ENCODE results near the gene ACAP1. TPM values are rescaled to one million over a fixed set of nuclear protein-coding genes. Genes with fewer than 3 reads are reported as not detected.

ACAP1 gene
- total RNA-seq, 1 experiment from 2014 or later = 8.8 TPM

GRCh38 chr17:7398612-7399011 is 62.3 kb downstream of the ACAP1 start:
- ChIA-PET POLR2A (interaction anchor here (1.3 kb wide), 1 partner anchor 18 kb away, joined by 3 read pairs; no protein-coding TSS in a partner anchor), RAD21 (ENCODE audit: low non-redundant PET in 1 of 2, low total read pairs in 2 of 2, uncharacterized antibody in 2 of 2, unreplicated experiment in 2 of 2) (no interaction called here), CTCF (no interaction called here)
- Histone ChIP-seq H3K9me2 (ENCODE audit: insufficient read depth) (no peaks in the 10 kb centered on the region), H3K27ac (ENCODE audit: low read depth, low read length) (no peak overlapping the region), H3K9me3 (ENCODE audit: control insufficient read depth in 1 of 2, insufficient read depth in 1 of 2, low read depth in 1 of 2, low read length in 2 of 2) (no peaks in the 10 kb centered on the region), H3K27me3 (ENCODE audit: insufficient read depth, low read length) (no peaks in the 10 kb centered on the region), H3K4me3 (replicated peaks in 1 of 2; ENCODE audit: low read depth in 1 of 2, low read length in 2 of 2) (no peak overlapping the region), H3K4me2 (ENCODE audit: low read length) (no peak overlapping the region), H3K9ac (ENCODE audit: low read length) (no peak overlapping the region), H4K20me1 (ENCODE audit: insufficient read depth) (no peaks in the 10 kb centered on the region), H3K36me3 (ENCODE audit: control insufficient read depth in 1 of 2, insufficient read depth in 2 of 2, low read length in 2 of 2) (no peaks in the 10 kb centered on the region), H2AFZ (ENCODE audit: low read depth, low read length, poor library complexity, severe bottlenecking) (no peak overlapping the region), H3K4me1 (ENCODE audit: control insufficient read depth in 1 of 2, insufficient read depth in 2 of 2, low read length in 2 of 2) (peaks cover 29 to 50% of the 10 kb centered on the region in 2 experiments), H3K79me2 (ENCODE audit: insufficient read depth, low read length) (peaks cover 7% of the 10 kb centered on the region)
- no peak for TF ChIP-seq ZNF274 (IDR thresholded peaks at IDR 0.05; ENCODE audit: low read depth, low read length)
- no peak for TF ChIP-seq FOSL1 (IDR thresholded peaks at IDR 0.05; ENCODE audit: low read depth)
- no peak for TF ChIP-seq MAX (IDR thresholded peaks at IDR 0.05)
- TF ChIP-seq CTCF (IDR thresholded peaks at IDR 0.05 in 2 of 3, conservative IDR thresholded peaks at IDR 0.05 in 1 of 3; ENCODE audit: borderline replicate concordance in 1 of 3, insufficient read depth in 1 of 3, low read depth in 2 of 3, low read length in 2 of 3) = no peak
- TF ChIP-seq TCF7L2 (IDR thresholded peaks at IDR 0.05; ENCODE audit: borderline replicate concordance, extremely low read depth, insufficient read depth, insufficient read length) = no peak
- intact Hi-C loops (cut with micrococcal nuclease) = no loop called here
- no peak for ATAC-seq
- DNase-seq (ENCODE audit: low read depth, low spot score) = no peak
- BruUV-seq (replicated peaks) = no TSS peak

Other genes with a start within 250 kb of the ACAP1 start
- 0.32 TPM for gene ASGR2, start 221.7 kb upstream of the ACAP1 start, total RNA-seq (2021; ENCODE audit: unreplicated experiment)
- gene ASGR1, start 157.2 kb upstream of the ACAP1 start, total RNA-seq (2021; ENCODE audit: unreplicated experiment) = 1.2 TPM
- gene DLG4, start 116.7 kb upstream of the ACAP1 start, total RNA-seq (2021; ENCODE audit: unreplicated experiment) = 15.0 TPM
- 554 TPM for gene ACADVL, start 116.6 kb upstream of the ACAP1 start, total RNA-seq (2021; ENCODE audit: unreplicated experiment)
- 69.7 TPM for gene DVL2, start 102.0 kb upstream of the ACAP1 start, total RNA-seq (2021; ENCODE audit: unreplicated experiment)
- 48.5 TPM for gene PHF23, start 97.1 kb upstream of the ACAP1 start, total RNA-seq (2021; ENCODE audit: unreplicated experiment)
- 287 TPM for gene GABARAP, start 94.1 kb upstream of the ACAP1 start, total RNA-seq (2021; ENCODE audit: unreplicated experiment)
- 143 TPM for gene CTDNEP1, start 84.8 kb upstream of the ACAP1 start, total RNA-seq (2021; ENCODE audit: unreplicated experiment)
- gene ELP5, start 84.3 kb upstream of the ACAP1 start, total RNA-seq (2021; ENCODE audit: unreplicated experiment) = 81.7 TPM
- 286 TPM for gene CLDN7, start 74.1 kb upstream of the ACAP1 start, total RNA-seq (2021; ENCODE audit: unreplicated experiment)
- gene SLC2A4, start 54.8 kb upstream of the ACAP1 start, total RNA-seq (2021; ENCODE audit: unreplicated experiment) = 2.5 TPM
- 2.3 TPM for gene YBX2, start 41.9 kb upstream of the ACAP1 start, total RNA-seq (2021; ENCODE audit: unreplicated experiment)
- 1,139 TPM for gene EIF5A, start 28.9 kb upstream of the ACAP1 start, total RNA-seq (2021; ENCODE audit: unreplicated experiment)
- gene GPS2, start 21.2 kb upstream of the ACAP1 start, total RNA-seq (2021; ENCODE audit: unreplicated experiment) = 61.3 TPM
- gene NEURL4, start 7.2 kb upstream of the ACAP1 start, total RNA-seq (2021; ENCODE audit: unreplicated experiment) = 56.9 TPM
- gene KCTD11, start 15.6 kb downstream of the ACAP1 start, total RNA-seq (2021; ENCODE audit: unreplicated experiment) = 5.4 TPM
- gene TMEM95, start 18.6 kb downstream of the ACAP1 start, total RNA-seq (2021; ENCODE audit: unreplicated experiment) = not detected
- gene TNK1, start 44.6 kb downstream of the ACAP1 start, total RNA-seq (2021; ENCODE audit: unreplicated experiment) = 16.8 TPM
- gene PLSCR3, start 58.0 kb downstream of the ACAP1 start, total RNA-seq (2021; ENCODE audit: unreplicated experiment) = 43.8 TPM
- gene TMEM256, start 67.6 kb downstream of the ACAP1 start, total RNA-seq (2021; ENCODE audit: unreplicated experiment) = 110 TPM
- gene NLGN2, start 71.3 kb downstream of the ACAP1 start, total RNA-seq (2021; ENCODE audit: unreplicated experiment) = 60.5 TPM
- gene SPEM1, start 83.8 kb downstream of the ACAP1 start, total RNA-seq (2021; ENCODE audit: unreplicated experiment) = 0.32 TPM
- not detected for gene SPEM2, start 89.1 kb downstream of the ACAP1 start, total RNA-seq (2021; ENCODE audit: unreplicated experiment)
- not detected for gene SPEM3, start 92.3 kb downstream of the ACAP1 start, total RNA-seq (2021; ENCODE audit: unreplicated experiment)
- 16.4 TPM for gene TMEM102, start 98.9 kb downstream of the ACAP1 start, total RNA-seq (2021; ENCODE audit: unreplicated experiment)
- 6.1 TPM for gene FGF11, start 103.0 kb downstream of the ACAP1 start, total RNA-seq (2021; ENCODE audit: unreplicated experiment)
- 10.4 TPM for gene CHRNB1, start 108.5 kb downstream of the ACAP1 start, total RNA-seq (2021; ENCODE audit: unreplicated experiment)
- gene ZBTB4, start 143.1 kb downstream of the ACAP1 start, total RNA-seq (2021; ENCODE audit: unreplicated experiment) = 17.1 TPM
- gene SLC35G6, start 144.9 kb downstream of the ACAP1 start, total RNA-seq (2021; ENCODE audit: unreplicated experiment) = not detected
- 205 TPM for gene POLR2A, start 147.8 kb downstream of the ACAP1 start, total RNA-seq (2021; ENCODE audit: unreplicated experiment)
- gene TNFSF12, start 212.5 kb downstream of the ACAP1 start, total RNA-seq (2021; ENCODE audit: unreplicated experiment) = 12.3 TPM
- gene TNFSF13, start 222.2 kb downstream of the ACAP1 start, total RNA-seq (2021; ENCODE audit: unreplicated experiment) = 0.71 TPM
- 73.8 TPM for gene SENP3, start 225.4 kb downstream of the ACAP1 start, total RNA-seq (2021; ENCODE audit: unreplicated experiment)
- gene CD68, start 243.1 kb downstream of the ACAP1 start, total RNA-seq (2021; ENCODE audit: unreplicated experiment) = 7.0 TPM
- 50.9 TPM for gene MPDU1, start 247.3 kb downstream of the ACAP1 start, total RNA-seq (2021; ENCODE audit: unreplicated experiment)

All from HCT116 (cell line).